Endothelial cell of umbilical vein (primary cell): ENCODE measurements around the gene HAND2. TPM values are rescaled to one million over a fixed set of nuclear protein-coding genes. Genes with fewer than 3 reads are reported as not detected.

Experiments
- BruUV-seq: library from RNA; stranded (reverse); fragments of 400-500 nt; replicated peaks from 2 replicates; lab custom pipeline; 2021; lab: Mats Ljungman, UMichigan
- CTCF ChIA-PET: fragments of 300-600, 350-600 bp; sonication (Branson Sonifier 250); formaldehyde crosslinking; loops from one replicate; lab custom pipeline; 2021; ENCODE audit warnings: antibody characterized with exemption, inconsistent platforms; lab: Charles Lee
- POLR2A ChIA-PET: fragments of 300-600, 350-600 bp; sonication (Branson Sonifier 250); formaldehyde crosslinking; loops from one replicate; lab custom pipeline; 2021; ENCODE audit warnings: antibody characterized with exemption, inconsistent platforms; lab: Charles Lee
- DNase-seq: peaks from one replicate; pipeline ENCODE4 v3.0.0-alpha.2; 2011; ENCODE audit warnings: low read depth, low spot score
- FAIRE-seq: peaks from 2 replicates; lab custom pipeline; 2011; peaks lifted over from hg19 to GRCh38; lab: Jason Lieb, UNC
- H2AFZ ChIP-seq: 2 replicates; pipeline ENCODE4 v1.6.0; 2012; ENCODE audit warnings: low read depth, low read length, control low read depth, inconsistent platforms
- H3K27ac ChIP-seq: 2 replicates; pipeline ENCODE4 v1.5.1; 2011; ENCODE audit warnings: low read depth, mild to moderate bottlenecking, control low read depth, low read length, moderate library complexity; ENCODE audit not compliant: insufficient read depth
- H3K27me3 ChIP-seq, 2 experiments: 2 replicates each; pipeline versions ENCODE4 v1.6.0 to v1.6.1; 2011; ENCODE audit warnings: low read length in 2 of 2, mixed read lengths in 1 of 2; ENCODE audit not compliant: control insufficient read depth in 2 of 2, insufficient read depth in 2 of 2
- H3K36me3 ChIP-seq, 2 experiments: 2 replicates in 1 of 2; 3 replicates in 1 of 2; pipeline ENCODE4 v1.5.1; 2011; ENCODE audit warnings: low read length in 2 of 2, mild to moderate bottlenecking in 1 of 2, moderate library complexity in 1 of 2; ENCODE audit not compliant: control insufficient read depth in 2 of 2, insufficient read depth in 2 of 2; ENCODE audit errors: extremely low read depth in 1 of 2
- H3K4me1 ChIP-seq: 3 replicates; pipeline ENCODE4 v1.5.1; 2011; ENCODE audit warnings: mild to moderate bottlenecking, low read length; ENCODE audit not compliant: control insufficient read depth, insufficient read depth; ENCODE audit errors: extremely low read depth
- H3K4me2 ChIP-seq: 2 replicates; pipeline ENCODE4 v1.6.1; 2011; ENCODE audit warnings: low read length, control low read depth, mixed read lengths; ENCODE audit not compliant: insufficient read depth
- H3K4me3 ChIP-seq, 3 experiments: fragments of 200-600 bp in 1 of 3; sonication (generic), shearing (Covaris generic) in 1 of 3; replicated peaks in 1 of 3; 2 replicates each; pipeline ENCODE4 v1.5.1; 2011 to 2016; ENCODE audit warnings: control low read depth in 3 of 3, low read length in 3 of 3, mild to moderate bottlenecking in 2 of 3, inconsistent platforms in 1 of 3, low read depth in 1 of 3, moderate library complexity in 1 of 3; ENCODE audit not compliant: insufficient read depth in 1 of 3
- H3K79me2 ChIP-seq: 2 replicates; pipeline ENCODE4 v1.6.0; 2012; ENCODE audit warnings: low read length, inconsistent platforms; ENCODE audit not compliant: control insufficient read depth, insufficient read depth
- H3K9ac ChIP-seq: replicated peaks from 2 replicates; pipeline ENCODE3; 2011; ENCODE audit warnings: low read length, control low read depth; ENCODE audit not compliant: insufficient read depth; ENCODE audit errors: extremely low read depth
- H3K9me1 ChIP-seq: replicated peaks from 3 replicates; pipeline ENCODE4 v1.6.0; 2011; ENCODE audit warnings: mild to moderate bottlenecking, low read length; ENCODE audit not compliant: control insufficient read depth, insufficient read depth; ENCODE audit errors: extremely low read depth
- H3K9me3 ChIP-seq: replicated peaks from 2 replicates; pipeline ENCODE4 v1.5.1; 2012; ENCODE audit warnings: low read length, inconsistent platforms; ENCODE audit not compliant: control insufficient read depth, insufficient read depth
- H4K20me1 ChIP-seq: replicated peaks from 2 replicates; pipeline ENCODE3; 2011; ENCODE audit warnings: mild to moderate bottlenecking, low read length; ENCODE audit not compliant: control insufficient read depth, insufficient read depth; ENCODE audit errors: extremely low read depth
- EZH2 ChIP-seq: IDR thresholded peaks from 2 replicates; pipeline ENCODE4 v1.6.1; 2012; ENCODE audit warnings: borderline replicate concordance, low read depth, mild to moderate bottlenecking, moderate library complexity, low read length, inconsistent platforms; ENCODE audit not compliant: severe bottlenecking
- FOS ChIP-seq: IDR thresholded peaks from 2 replicates; pipeline ENCODE4 v1.6.1; 2011; ENCODE audit warnings: mild to moderate bottlenecking, low read length, moderate library complexity, borderline replicate concordance; ENCODE audit not compliant: insufficient read depth
- GATA2 ChIP-seq: IDR thresholded peaks from 2 replicates; pipeline ENCODE4 v1.7.0; 2011; ENCODE audit warnings: low read depth, mild to moderate bottlenecking, moderate library complexity, mixed read lengths, low read length; ENCODE audit not compliant: insufficient read length, insufficient read depth
- JUN ChIP-seq: IDR thresholded peaks from 2 replicates; pipeline ENCODE4 v1.6.1; 2011; ENCODE audit warnings: borderline replicate concordance, low read depth; ENCODE audit not compliant: insufficient read length, insufficient read depth
- MYC ChIP-seq: IDR thresholded peaks from one replicate; pipeline ENCODE4 v1.6.1; 2011; ENCODE audit warnings: mild to moderate bottlenecking, low read depth, low read length
- POLR2A ChIP-seq: IDR thresholded peaks from 2 replicates; pipeline ENCODE4 v1.6.1; 2012; ENCODE audit warnings: low read depth, mild to moderate bottlenecking, control low read depth, low read length
- POLR2AphosphoS5 ChIP-seq: IDR thresholded peaks from 2 replicates; pipeline ENCODE4 v1.6.1; 2012; ENCODE audit warnings: low read depth, mild to moderate bottlenecking, control low read depth, low read length, moderate library complexity; ENCODE audit not compliant: insufficient read depth
- dilution Hi-C: fragments of 300-500 bp; cut with MboI; formaldehyde crosslinking; loops from one replicate; pipeline ENCODE4 v1.15.0; 2019; ENCODE audit warnings: low sequenced_read_pairs; ENCODE audit not compliant: extremely low pct_ligation_motif_present
- intact Hi-C: fragments of 100-400 bp; cut with micrococcal nuclease; formaldehyde crosslinking; loops from one replicate; pipeline ENCODE4 v1.10.0; 2022
- polyA plus RNA-seq, 4 experiments: library from polyadenylated mRNA; depleted of rRNA in 3 of 4; stranded (reverse) in 3 of 4; unstranded in 1 of 4; fragments of >200 nt; gene quantifications; 2 replicates each; pipeline versions ENCODE4 v1.2.1 to v1.2.3, GENCODE V29; 2011 to 2012; ENCODE audit warnings: missing spikeins in 1 of 4
- total RNA-seq: library from RNA; stranded (reverse); gene quantifications from 2 replicates; pipeline ENCODE4 v1.2.3, GENCODE V29; 2021
- TF ChIP-seq, protein P1 (sequence below), 2 donors: IDR thresholded peaks; 1 replicate in 1 of 2; 2 replicates in 1 of 2; pipeline ENCODE4 v1.5.1; 2011; ENCODE audit warnings: low read length in 2 of 2, mild to moderate bottlenecking in 2 of 2, moderate library complexity in 2 of 2, control low read depth in 1 of 2, inconsistent platforms in 1 of 2, low read depth in 1 of 2; ENCODE audit not compliant: insufficient read depth in 1 of 2; ENCODE audit errors: extremely low read depth in 1 of 2
- TF ChIP-seq, protein P2 (sequence below): IDR thresholded peaks from 2 replicates; pipeline ENCODE4 v1.6.1; 2011; ENCODE audit not compliant: insufficient read depth, insufficient read length

Gene HAND2
- total and polyA plus RNA-seq, 2 donors (not counting 3 experiments of a cell fraction or from before 2014, with no cell fraction given) = not detected

DNA sequence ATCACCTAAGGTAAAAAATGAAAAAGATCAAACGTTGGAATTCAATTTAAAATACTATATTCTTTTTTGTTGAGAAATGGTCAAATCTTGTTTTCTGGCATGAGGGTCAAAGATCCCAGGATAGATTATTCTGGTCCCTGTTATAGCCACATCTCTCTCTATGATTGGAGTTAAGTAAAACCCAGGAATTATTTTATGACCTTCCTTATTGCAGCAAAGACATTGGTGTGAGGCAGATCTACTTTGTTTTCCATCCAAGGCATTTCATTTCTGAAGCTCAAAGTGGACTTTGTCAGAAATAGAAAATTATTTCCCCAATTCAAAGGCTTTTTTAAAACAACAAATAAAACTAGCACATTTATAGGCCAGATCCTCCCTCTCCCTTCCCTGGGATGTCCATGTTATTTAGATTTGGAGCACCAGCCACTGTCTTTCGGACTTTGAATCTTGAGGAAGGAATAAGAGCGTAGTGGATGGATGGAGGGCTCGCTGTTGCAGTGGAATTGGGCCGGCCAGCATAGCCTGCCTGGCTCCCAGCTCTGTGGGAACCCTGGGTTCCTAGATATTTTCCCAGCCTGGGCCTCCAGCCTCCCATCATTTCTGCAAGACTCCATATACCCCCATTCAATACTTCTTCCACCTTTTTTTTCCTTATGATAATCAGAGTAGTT lies 45.6 kb upstream of the HAND2 start:
- ChIA-PET CTCF (no interaction called here), POLR2A (no interaction called here)
- Histone ChIP-seq H3K36me3 (no peaks in the 10 kb centered on the region), H3K79me2 (no peaks in the 10 kb centered on the region), H3K4me3 (no peak overlapping the region), H3K4me1 (no peaks in the 10 kb centered on the region), H3K9me1 (no peaks in the 10 kb centered on the region), H3K9ac (no peak overlapping the region), H3K4me2 (no peak overlapping the region), H3K9me3 (no peaks in the 10 kb centered on the region), H3K27me3 (no peaks in the 10 kb centered on the region), H4K20me1 (no peaks in the 10 kb centered on the region), H3K27ac (no peak overlapping the region), H2AFZ (no peak overlapping the region)
- DNase-seq (no peak), FAIRE-seq (no peak)
- dilution Hi-C loops (no loop called here), intact Hi-C loops (no loop called here)
- no TSS peak for BruUV-seq
- TF ChIP-seq FOS (no peak), JUN (no peak), POLR2AphosphoS5 (no peak), GATA2 (no peak), EZH2 (no peak), MYC (no peak), POLR2A (no peak)
- TF ChIP-seq, protein P1, sequence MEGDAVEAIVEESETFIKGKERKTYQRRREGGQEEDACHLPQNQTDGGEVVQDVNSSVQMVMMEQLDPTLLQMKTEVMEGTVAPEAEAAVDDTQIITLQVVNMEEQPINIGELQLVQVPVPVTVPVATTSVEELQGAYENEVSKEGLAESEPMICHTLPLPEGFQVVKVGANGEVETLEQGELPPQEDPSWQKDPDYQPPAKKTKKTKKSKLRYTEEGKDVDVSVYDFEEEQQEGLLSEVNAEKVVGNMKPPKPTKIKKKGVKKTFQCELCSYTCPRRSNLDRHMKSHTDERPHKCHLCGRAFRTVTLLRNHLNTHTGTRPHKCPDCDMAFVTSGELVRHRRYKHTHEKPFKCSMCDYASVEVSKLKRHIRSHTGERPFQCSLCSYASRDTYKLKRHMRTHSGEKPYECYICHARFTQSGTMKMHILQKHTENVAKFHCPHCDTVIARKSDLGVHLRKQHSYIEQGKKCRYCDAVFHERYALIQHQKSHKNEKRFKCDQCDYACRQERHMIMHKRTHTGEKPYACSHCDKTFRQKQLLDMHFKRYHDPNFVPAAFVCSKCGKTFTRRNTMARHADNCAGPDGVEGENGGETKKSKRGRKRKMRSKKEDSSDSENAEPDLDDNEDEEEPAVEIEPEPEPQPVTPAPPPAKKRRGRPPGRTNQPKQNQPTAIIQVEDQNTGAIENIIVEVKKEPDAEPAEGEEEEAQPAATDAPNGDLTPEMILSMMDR (IDR thresholded peaks at IDR 0.05; ENCODE audit: extremely low read depth in 1 of 2, insufficient read depth in 1 of 2, low read depth in 1 of 2, low read length in 2 of 2) = no peak
- TF ChIP-seq, protein P2, sequence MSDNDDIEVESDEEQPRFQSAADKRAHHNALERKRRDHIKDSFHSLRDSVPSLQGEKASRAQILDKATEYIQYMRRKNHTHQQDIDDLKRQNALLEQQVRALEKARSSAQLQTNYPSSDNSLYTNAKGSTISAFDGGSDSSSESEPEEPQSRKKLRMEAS = no peak
